H1 (cell line): ENCODE data around the gene RITA1. TPM values are rescaled to one million over a fixed set of nuclear protein-coding genes. Genes with fewer than 3 reads are reported as not detected.
A peak's percentile ranks its signal among the peaks of the same experiment; 100 is the strongest.

Source experiments
- CTCF ChIA-PET: fragments of 300-600 bp; sonication (Branson Sonifier 250); formaldehyde crosslinking; loops from one replicate; lab custom pipeline; 2021; ENCODE audit not compliant: partially characterized antibody; lab: Charles Lee
- POLR2A ChIA-PET: fragments of 300-600 bp; sonication (Branson Sonifier 250); formaldehyde crosslinking; loops from one replicate; lab custom pipeline; 2021; ENCODE audit warnings: inconsistent platforms; ENCODE audit not compliant: partially characterized antibody; lab: Charles Lee
- DNase-seq, 2 experiments: peaks; one replicate each; pipeline versions ENCODE4 v3.0.0 to v3.0.0-alpha.2; 2010 to 2022; ENCODE audit warnings: low spot score in 2 of 2, low read depth in 1 of 2, mixed read lengths in 1 of 2
- FAIRE-seq: peaks from 2 replicates; lab custom pipeline; 2011; peaks lifted over from hg19 to GRCh38; lab: Jason Lieb, UNC
- H2AFZ ChIP-seq: 2 replicates; pipeline ENCODE4 v1.8.1; 2012; ENCODE audit warnings: low read length, inconsistent platforms
- H2AK5ac ChIP-seq: 2 replicates; pipeline ENCODE4 v1.6.1; 2013; ENCODE audit warnings: low read depth, low read length
- H2BK120ac ChIP-seq: replicated peaks from 2 replicates; pipeline ENCODE3; 2013; ENCODE audit warnings: low read depth, low read length, inconsistent platforms
- H2BK12ac ChIP-seq: 2 replicates; pipeline ENCODE4 v1.6.1; 2013; ENCODE audit warnings: low read depth, low read length
- H2BK15ac ChIP-seq: 2 replicates; pipeline ENCODE4 v1.6.1; 2013; ENCODE audit warnings: low read length
- H2BK20ac ChIP-seq: 2 replicates; pipeline ENCODE4 v1.6.1; 2013; ENCODE audit warnings: low read length
- H2BK5ac ChIP-seq: 2 replicates; pipeline ENCODE4 v1.6.1; 2013; ENCODE audit warnings: low read depth, low read length
- H3K14ac ChIP-seq: 2 replicates; pipeline ENCODE4 v1.6.1; 2013; ENCODE audit warnings: inconsistent platforms; ENCODE audit not compliant: insufficient read length
- H3K18ac ChIP-seq: 2 replicates; pipeline ENCODE4 v1.6.1; 2013; ENCODE audit warnings: low read length; ENCODE audit errors: extremely low read depth
- H3K23ac ChIP-seq: 2 replicates; pipeline ENCODE4 v1.6.1; 2013; ENCODE audit warnings: inconsistent platforms; ENCODE audit not compliant: insufficient read length
- H3K23me2 ChIP-seq: 2 replicates; pipeline ENCODE4 v1.6.1; 2013; ENCODE audit warnings: low read depth, low read length
- H3K27ac ChIP-seq: 2 replicates; pipeline ENCODE4 v1.6.1; 2011; ENCODE audit warnings: low read depth, low read length, inconsistent platforms
- H3K27me3 ChIP-seq, 4 experiments: replicated peaks in 1 of 4; 1 replicate in 1 of 4; 2 replicates in 3 of 4; pipeline versions ENCODE4 v1.6.1 to v1.8.1; 2011 to 2013; ENCODE audit warnings: low read length in 3 of 4, mild to moderate bottlenecking in 3 of 4, inconsistent platforms in 2 of 4, mixed read lengths in 2 of 4, moderate library complexity in 1 of 4; ENCODE audit not compliant: control insufficient read depth in 3 of 4, insufficient read depth in 3 of 4; ENCODE audit errors: extremely low read depth in 1 of 4
- H3K36me3 ChIP-seq, 4 experiments: 2 replicates each; pipeline versions ENCODE4 v1.6.1 to v1.8.1; 2011 to 2013; ENCODE audit warnings: mild to moderate bottlenecking in 4 of 4, low read length in 3 of 4, moderate library complexity in 2 of 4, control low read depth in 1 of 4, inconsistent platforms in 1 of 4; ENCODE audit not compliant: insufficient read depth in 4 of 4, control insufficient read depth in 2 of 4
- H3K4ac ChIP-seq: replicated peaks from 2 replicates; pipeline ENCODE3; 2013; ENCODE audit warnings: low read length, low read depth, mixed read lengths, inconsistent platforms; ENCODE audit not compliant: insufficient read length
- H3K4me1 ChIP-seq, 4 experiments: replicated peaks in 1 of 4; 1 replicate in 1 of 4; 2 replicates in 3 of 4; pipeline versions ENCODE4 v1.6.1 to v1.8.1; 2011 to 2013; ENCODE audit warnings: low read length in 3 of 4, inconsistent platforms in 2 of 4, mixed read lengths in 1 of 4; ENCODE audit not compliant: insufficient read depth in 4 of 4, control insufficient read depth in 3 of 4
- H3K4me2 ChIP-seq, 2 experiments: 2 replicates each; pipeline versions ENCODE4 v1.6.1 to v1.8.1; 2011 to 2013; ENCODE audit warnings: low read depth in 2 of 2, low read length in 2 of 2, control low read depth in 1 of 2, inconsistent platforms in 1 of 2, mild to moderate bottlenecking in 1 of 2; ENCODE audit not compliant: insufficient read depth in 1 of 2
- H3K4me3 ChIP-seq, 4 experiments: fragments of 200-600, 300-600 bp in 1 of 4; sonication (generic), shearing (Covaris generic), sonication (Bioruptor Twin) in 1 of 4; 2 replicates each; pipeline versions ENCODE4 v1.5.1 to v1.8.1; 2011 to 2016; ENCODE audit warnings: low read length in 4 of 4, low read depth in 3 of 4, control low read depth in 2 of 4, inconsistent platforms in 2 of 4, mild to moderate bottlenecking in 2 of 4, mixed read lengths in 1 of 4, moderate library complexity in 1 of 4; ENCODE audit not compliant: insufficient read depth in 2 of 4; ENCODE audit errors: extremely low read depth in 1 of 4
- H3K56ac ChIP-seq: replicated peaks from 2 replicates; pipeline ENCODE3; 2013; ENCODE audit warnings: low read depth, mild to moderate bottlenecking, mixed read lengths, low read length, inconsistent platforms; ENCODE audit not compliant: insufficient read length
- H3K79me1 ChIP-seq: 2 replicates; pipeline ENCODE4 v1.6.1; 2013; ENCODE audit warnings: low read depth, low read length, control low read depth
- H3K79me2 ChIP-seq, 2 experiments: 2 replicates each; pipeline versions ENCODE4 v1.6.1 to v1.8.1; 2012 to 2013; ENCODE audit warnings: low read length in 2 of 2, mild to moderate bottlenecking in 2 of 2, inconsistent platforms in 1 of 2; ENCODE audit not compliant: insufficient read depth in 2 of 2, control insufficient read depth in 1 of 2
- H3K9ac ChIP-seq, 4 experiments: replicated peaks in 1 of 4; 1 replicate in 1 of 4; 2 replicates in 3 of 4; pipeline versions ENCODE4 v1.6.1 to v1.8.1; 2011 to 2013; ENCODE audit warnings: low read depth in 3 of 4, low read length in 3 of 4, control low read depth in 2 of 4, mild to moderate bottlenecking in 2 of 4, moderate library complexity in 2 of 4, inconsistent platforms in 1 of 4; ENCODE audit errors: extremely low read depth in 1 of 4
- H3K9me3 ChIP-seq, 2 experiments: 2 replicates each; pipeline versions ENCODE4 v1.6.1 to v1.8.1; 2012 to 2013; ENCODE audit warnings: mild to moderate bottlenecking in 2 of 2, moderate library complexity in 2 of 2, control low read depth in 1 of 2, inconsistent platforms in 1 of 2, low read depth in 1 of 2, low read length in 1 of 2, mixed read lengths in 1 of 2; ENCODE audit not compliant: insufficient read depth in 2 of 2
- H4K20me1 ChIP-seq, 2 experiments: replicated peaks in 1 of 2; 2 replicates each; pipeline versions ENCODE3 to v1.8.1; 2011 to 2013; ENCODE audit warnings: inconsistent platforms in 2 of 2, low read length in 2 of 2, mild to moderate bottlenecking in 1 of 2; ENCODE audit not compliant: insufficient read depth in 2 of 2, control insufficient read depth in 1 of 2
- H4K5ac ChIP-seq: 2 replicates; pipeline ENCODE4 v1.6.1; 2013; ENCODE audit warnings: low read length, low read depth, mixed read lengths, inconsistent platforms; ENCODE audit not compliant: insufficient read length
- H4K8ac ChIP-seq: 2 replicates; pipeline ENCODE4 v1.8.0; 2013; ENCODE audit warnings: mild to moderate bottlenecking, moderate library complexity, low read length, inconsistent platforms; ENCODE audit not compliant: insufficient read depth; ENCODE audit errors: extremely low read depth
- H4K91ac ChIP-seq: replicated peaks from 2 replicates; pipeline ENCODE3; 2013; ENCODE audit warnings: low read length, mixed read lengths, inconsistent platforms; ENCODE audit not compliant: insufficient read length
- ASH2L ChIP-seq: fragments of 200-600, 300-600 bp; sonication (generic); IDR thresholded peaks from one replicate; pipeline ENCODE4 v1.7.1; 2017; ENCODE audit warnings: low read length
- CBX8 ChIP-seq: fragments of 300-800, 300-1000 bp; sonication (generic); IDR thresholded peaks from 2 replicates; pipeline ENCODE4 v1.7.1; 2016; ENCODE audit warnings: low read depth, low read length, borderline replicate concordance
- CHD1 ChIP-seq: IDR thresholded peaks from 2 replicates; pipeline ENCODE4 v1.6.1; 2012; ENCODE audit warnings: low read depth, low read length, improper control_type of control experiment
- CREB1 ChIP-seq: IDR thresholded peaks from 2 replicates; pipeline ENCODE4 v1.6.1; 2012; ENCODE audit warnings: inconsistent platforms
- E2F6 ChIP-seq: IDR thresholded peaks from 2 replicates; pipeline ENCODE4 v1.6.1; 2012; ENCODE audit warnings: inconsistent platforms
- GABPA ChIP-seq: IDR thresholded peaks from 2 replicates; pipeline ENCODE4 v1.6.1; 2011; ENCODE audit warnings: mild to moderate bottlenecking, low read length, moderate library complexity, borderline replicate concordance; ENCODE audit not compliant: insufficient read depth
- JUND ChIP-seq: IDR thresholded peaks from 2 replicates; pipeline ENCODE4 v1.6.1; 2011; ENCODE audit warnings: mild to moderate bottlenecking, improper control_type of control experiment, low read length
- KDM4A ChIP-seq: IDR thresholded peaks from one replicate; pipeline ENCODE4 v1.7.1; 2012; ENCODE audit warnings: low read depth, mild to moderate bottlenecking, moderate library complexity, low read length, inconsistent platforms; ENCODE audit not compliant: severe bottlenecking
- RFX5 ChIP-seq: IDR thresholded peaks from 2 replicates; pipeline ENCODE4 v1.6.1; 2011; ENCODE audit warnings: low read depth, low read length, improper control_type of control experiment, borderline replicate concordance
- SIRT6 ChIP-seq: IDR thresholded peaks from one replicate; pipeline ENCODE4 v1.7.1; 2012; ENCODE audit warnings: low read length, inconsistent platforms
- SP2 ChIP-seq: IDR thresholded peaks from 2 replicates; pipeline ENCODE4 v1.6.1; 2012; ENCODE audit warnings: mild to moderate bottlenecking, low read length, inconsistent platforms
- SP4 ChIP-seq: IDR thresholded peaks from 2 replicates; pipeline ENCODE4 v1.6.1; 2012; ENCODE audit warnings: low read length, inconsistent platforms
- WGBS, 2 experiments: shearing (Covaris generic) in 1 of 2; methylation state at CpG; one replicate each; pipeline versions ENCODE4 v1.1.6 to v1.1.7; 2013 to 2015; ENCODE audit warnings: low lambda C conversion rate in 2 of 2, mixed read lengths in 2 of 2, inconsistent platforms in 1 of 2, low coverage in 1 of 2, missing lambda C conversion rate in 1 of 2; ENCODE audit not compliant: insufficient replicate concordance in 2 of 2, insufficient coverage in 1 of 2, insufficient read length in 1 of 2; ENCODE audit errors: extremely low coverage in 1 of 2, missing lambda C conversion rate in 1 of 2; 5-methylcytosine and 5-hydroxymethylcytosine counted together
- polyA plus RNA-seq, 7 experiments: library from polyadenylated mRNA; depleted of rRNA in 3 of 7; stranded (reverse) in 5 of 7; unstranded in 2 of 7; fragments of >200 nt in 5 of 7; fragments of 200-250 nt in 2 of 7; gene quantifications; 1 replicate in 5 of 7; 2 replicates in 1 of 7; 4 replicates in 1 of 7; pipeline versions ENCODE4 v1.2.1 to v1.2.3, GENCODE V29; 2011 to 2013; ENCODE audit warnings: missing spikeins in 2 of 7, mixed read lengths in 2 of 7
- total RNA-seq: library from RNA; stranded (reverse); fragmentation: NEBNext Ultra II Directional; extraction: Animal tissue kit (Norgen Biotek cat#: 25700); gene quantifications from 2 replicates; pipeline ENCODE4 v1.2.1, GENCODE V29; 2021

Gene RITA1
- total and polyA plus RNA-seq, 2 of the 8 experiments (the other 6 are each of a cell fraction or from before 2014, with no cell fraction given), result 24.1 to 25.8 TPM

GRCh38 chr12:113241191-113242025 lies 55.9 kb downstream of the RITA1 start:
- ChIA-PET POLR2A (interaction anchor here (1.2 kb wide), 1 partner anchor 19 kb away, joined by 3 read pairs; no protein-coding TSS in a partner anchor), CTCF (interaction anchor here (0.5 to 0.7 kb wide), 2 partner anchors 19 to 562 kb away, joined by 3 to 4 read pairs; no protein-coding TSS in a partner anchor)
- Histone ChIP-seq H3K79me2 (no peaks in the 10 kb centered on the region; a peak in 1 of 4 replicates), H3K36me3 (no peaks in the 10 kb centered on the region), H3K9me3 (no peaks in the 10 kb centered on the region), H4K91ac (no peak overlapping the region), H3K56ac (no peak overlapping the region), H3K4me3 (no peak overlapping the region), H4K5ac (no peak overlapping the region), H3K79me1 (no peaks in the 10 kb centered on the region; the same call in 1 of the 2 replicates), H2AK5ac (0 out of 2 replicates have a peak overlapping the region, but pooled peaks have one; percentile 13), H3K4me2 (no peak overlapping the region), H3K23me2 (no peaks in the 10 kb centered on the region; the same call in 1 of the 2 replicates), H2BK12ac (0 out of 2 replicates have a peak overlapping the region, but pooled peaks have one; percentile 27), H2BK5ac (peak overlapping the region; percentile 24; the same call in 1 of the 2 replicates), H3K4me1 (peaks cover 8 to 22% (median 10%) of the 10 kb centered on the region in 4 experiments), H2BK120ac (no peak overlapping the region), H3K9ac (no peak overlapping the region), H2AFZ (no peak overlapping the region), H3K23ac (no peak overlapping the region), H3K4ac (no peak overlapping the region), H2BK15ac (no peak overlapping the region), H2BK20ac (no peak overlapping the region), H3K27ac (no peak overlapping the region), H3K18ac (no peak overlapping the region), H4K20me1 (no peaks in the 10 kb centered on the region), H4K8ac (no peak overlapping the region), H3K27me3 (no peaks in the 10 kb centered on the region), H3K14ac (no peak overlapping the region)
- WGBS, 2 experiments, result 90% methylated on average over 14 of the region's 14 CpGs; no CpG with 5 or more reads in 1 of the 2 experiments
- FAIRE-seq (no peak), DNase-seq (no peak)
- no peak for TF ChIP-seq ASH2L
- no peak for TF ChIP-seq JUND
- no peak for TF ChIP-seq CBX8
- no peak for TF ChIP-seq SP2
- TF ChIP-seq E2F6, result no peak
- no peak for TF ChIP-seq GABPA
- TF ChIP-seq SIRT6, result no peak
- TF ChIP-seq SP4, result no peak
- no peak for TF ChIP-seq CHD1
- no peak for TF ChIP-seq KDM4A
- no peak for TF ChIP-seq RFX5
- TF ChIP-seq CREB1, result no peak
